Ishikawa (cell line): Measurements from ENCODE around the gene QSOX1.

ENCODE experiments used
- EP300 ChIP-seq: IDR thresholded peaks from 2 replicates; pipeline ENCODE4 v1.6.1; 2012; ENCODE audit warnings: borderline replicate concordance
- FOXM1 ChIP-seq: IDR thresholded peaks from 2 replicates; pipeline ENCODE4 v1.6.1; 2012; ENCODE audit warnings: low read depth, borderline replicate concordance
- RAD21 ChIP-seq: IDR thresholded peaks from 2 replicates; pipeline ENCODE4 v1.6.1; 2012; ENCODE audit warnings: low read depth
- TAF1 ChIP-seq: IDR thresholded peaks from 2 replicates; pipeline ENCODE4 v1.6.1; 2012; ENCODE audit warnings: low read depth, mild to moderate bottlenecking
- TEAD4 ChIP-seq: IDR thresholded peaks from 2 replicates; pipeline ENCODE4 v1.6.1; 2012
- YY1 ChIP-seq: IDR thresholded peaks from 2 replicates; pipeline ENCODE4 v1.6.1; 2012; ENCODE audit warnings: low read depth
- TF ChIP-seq, protein P1 (sequence below): IDR thresholded peaks from 2 replicates; pipeline ENCODE4 v1.6.1; 2012

- TF ChIP-seq TAF1 = no peak
- TF ChIP-seq RAD21 = no peak
- no peak for TF ChIP-seq EP300
- no peak for TF ChIP-seq YY1
- TF ChIP-seq, protein P1, sequence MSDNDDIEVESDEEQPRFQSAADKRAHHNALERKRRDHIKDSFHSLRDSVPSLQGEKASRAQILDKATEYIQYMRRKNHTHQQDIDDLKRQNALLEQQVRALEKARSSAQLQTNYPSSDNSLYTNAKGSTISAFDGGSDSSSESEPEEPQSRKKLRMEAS = no peak
- TF ChIP-seq FOXM1 = no peak
- no peak for TF ChIP-seq TEAD4
Observed at GRCh38 chr1:180225403-180225802, 70.7 kb downstream of the QSOX1 start.
